ENCODE measurements around the gene SMPD1. TPM values are rescaled to one million over a fixed set of nuclear protein-coding genes. Genes with fewer than 3 reads are reported as not detected.

SMPD1 gene
- total RNA-seq, 1 experiment from 2014 or later: 4.5 TPM

DNA sequence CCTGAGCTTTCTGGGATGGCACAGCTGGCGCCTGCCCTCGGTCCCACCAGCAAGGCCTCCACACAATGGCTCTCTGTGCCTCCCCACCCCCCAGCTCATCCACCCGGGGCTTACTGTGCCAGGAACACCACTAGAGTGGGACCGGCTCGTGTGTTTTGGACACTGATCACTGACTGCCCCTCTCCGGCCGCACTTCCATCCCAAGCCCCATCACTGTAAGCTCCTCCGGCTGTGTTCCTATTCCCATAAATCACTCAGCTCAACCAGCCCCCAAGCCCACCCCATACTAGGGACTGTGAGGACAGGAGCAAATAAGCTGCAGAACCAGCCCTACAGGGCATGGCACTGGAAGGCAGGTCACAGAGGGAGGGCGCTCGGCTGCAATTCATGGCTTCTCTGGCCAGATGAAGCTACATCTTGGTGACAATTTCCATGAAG, 21.3 kb downstream of the SMPD1 start:
- H3K79me1 ChIP-seq (ENCODE audit: insufficient read depth, low read depth, low read length, poor library complexity, severe bottlenecking): no peaks in the 10 kb centered on the region
- no peaks in the 10 kb centered on the region for H3K4me1 ChIP-seq (ENCODE audit: insufficient read depth, low read length)
- no peaks in the 10 kb centered on the region for H3K27me3 Mint-ChIP-seq (ENCODE audit: low read depth)
- H3K9me3 ChIP-seq (ENCODE audit: control insufficient read depth, low read depth, low read length): no peaks in the 10 kb centered on the region
- H3K4me2 ChIP-seq (ENCODE audit: insufficient read depth, insufficient read length, low read length): no peak overlapping the region
- no peaks in the 10 kb centered on the region for H3K79me2 ChIP-seq (ENCODE audit: insufficient read depth, low read length)
- H2BK5ac ChIP-seq (ENCODE audit: insufficient read length, low read length): no peak overlapping the region
- H3K27ac ChIP-seq (ENCODE audit: insufficient read length, low read depth, low read length): no peak overlapping the region
- H4K20me1 ChIP-seq (ENCODE audit: control insufficient read depth, insufficient read depth, insufficient read length): no peaks in the 10 kb centered on the region
- no peak overlapping the region for H2AFZ ChIP-seq (ENCODE audit: low read length)
- WGBS (ENCODE audit: extremely low coverage, insufficient read length, low lambda C conversion rate): no CpG with 5 or more reads among the region's 10 CpGs
- H2BK20ac ChIP-seq (ENCODE audit: low read depth, low read length, poor library complexity, severe bottlenecking): no peak overlapping the region
- no peaks in the 10 kb centered on the region for H3K27me3 ChIP-seq (ENCODE audit: insufficient read depth, low read length)
- no peak overlapping the region for H2BK12ac ChIP-seq (ENCODE audit: insufficient read length, low read depth, low read length)
- no peak overlapping the region for H3K9ac ChIP-seq (ENCODE audit: extremely low read depth, insufficient read length, low read length)
- no peak overlapping the region; the same call in 1 of the 2 replicates for H3K14ac ChIP-seq (ENCODE audit: insufficient read depth, low read length)
- H3K9me3 Mint-ChIP-seq: no peaks in the 10 kb centered on the region
- TF ChIP-seq, protein P1, sequence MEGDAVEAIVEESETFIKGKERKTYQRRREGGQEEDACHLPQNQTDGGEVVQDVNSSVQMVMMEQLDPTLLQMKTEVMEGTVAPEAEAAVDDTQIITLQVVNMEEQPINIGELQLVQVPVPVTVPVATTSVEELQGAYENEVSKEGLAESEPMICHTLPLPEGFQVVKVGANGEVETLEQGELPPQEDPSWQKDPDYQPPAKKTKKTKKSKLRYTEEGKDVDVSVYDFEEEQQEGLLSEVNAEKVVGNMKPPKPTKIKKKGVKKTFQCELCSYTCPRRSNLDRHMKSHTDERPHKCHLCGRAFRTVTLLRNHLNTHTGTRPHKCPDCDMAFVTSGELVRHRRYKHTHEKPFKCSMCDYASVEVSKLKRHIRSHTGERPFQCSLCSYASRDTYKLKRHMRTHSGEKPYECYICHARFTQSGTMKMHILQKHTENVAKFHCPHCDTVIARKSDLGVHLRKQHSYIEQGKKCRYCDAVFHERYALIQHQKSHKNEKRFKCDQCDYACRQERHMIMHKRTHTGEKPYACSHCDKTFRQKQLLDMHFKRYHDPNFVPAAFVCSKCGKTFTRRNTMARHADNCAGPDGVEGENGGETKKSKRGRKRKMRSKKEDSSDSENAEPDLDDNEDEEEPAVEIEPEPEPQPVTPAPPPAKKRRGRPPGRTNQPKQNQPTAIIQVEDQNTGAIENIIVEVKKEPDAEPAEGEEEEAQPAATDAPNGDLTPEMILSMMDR (conservative IDR thresholded peaks at IDR 0.05): no peak
- no peak overlapping the region for H4K91ac ChIP-seq (ENCODE audit: insufficient read length, low read depth, low read length)
- no peak overlapping the region for H3K4ac ChIP-seq (ENCODE audit: low read depth, low read length)
- H3K23ac ChIP-seq (ENCODE audit: insufficient read length, low read depth, low read length): no peak overlapping the region
- H2BK15ac ChIP-seq (ENCODE audit: low read depth, low read length): no peak overlapping the region
- no peak for DNase-seq
- no peak overlapping the region for H3T11ph ChIP-seq (ENCODE audit: low read length)
- H3K4me3 Mint-ChIP-seq: no peak overlapping the region
- H3K36me3 Mint-ChIP-seq (ENCODE audit: insufficient read depth in 1 of 3, low read depth in 3 of 3): peaks cover 0 to 6% (median 4%) of the 10 kb centered on the region in 3 experiments; a peak in 3 of 7 replicates
- H3K23me2 ChIP-seq (ENCODE audit: insufficient read length, low read depth, low read length, poor library complexity, severe bottlenecking): no peaks in the 10 kb centered on the region
- H3K4me1 Mint-ChIP-seq: peaks cover 6% of the 10 kb centered on the region in 2 experiments
- H3K56ac ChIP-seq (ENCODE audit: insufficient read length, low read depth, low read length): no peak overlapping the region
- H2AK5ac ChIP-seq (ENCODE audit: insufficient read length, low read length): no peak overlapping the region
- no peak overlapping the region for H3K18ac ChIP-seq (ENCODE audit: insufficient read length, low read depth, low read length)
- no peak overlapping the region for H4K8ac ChIP-seq (replicated peaks; ENCODE audit: insufficient read length, low read depth, low read length)
- no peak overlapping the region for H3K27ac Mint-ChIP-seq
- H4K5ac ChIP-seq (ENCODE audit: insufficient read length, low read depth, low read length): no peak overlapping the region
- H2BK120ac ChIP-seq (ENCODE audit: low read depth, low read length, poor library complexity, severe bottlenecking): no peak overlapping the region

Measured in H9 (cell line).